NCI-H510A treated with DMSO at 0.1 percent for 48 hours (cell line): ENCODE results near the gene ECPAS.
"Not testable (repeated sequence)": the region's sequence is repeated elsewhere in the genome, so short reads cannot be mapped to it uniquely, and the experiment has no call there.

Source experiments
- DNase-seq: peaks from one replicate; lab custom pipeline; 2025; lab: John Stamatoyannopoulos, UW

The ECPAS gene

DNA sequence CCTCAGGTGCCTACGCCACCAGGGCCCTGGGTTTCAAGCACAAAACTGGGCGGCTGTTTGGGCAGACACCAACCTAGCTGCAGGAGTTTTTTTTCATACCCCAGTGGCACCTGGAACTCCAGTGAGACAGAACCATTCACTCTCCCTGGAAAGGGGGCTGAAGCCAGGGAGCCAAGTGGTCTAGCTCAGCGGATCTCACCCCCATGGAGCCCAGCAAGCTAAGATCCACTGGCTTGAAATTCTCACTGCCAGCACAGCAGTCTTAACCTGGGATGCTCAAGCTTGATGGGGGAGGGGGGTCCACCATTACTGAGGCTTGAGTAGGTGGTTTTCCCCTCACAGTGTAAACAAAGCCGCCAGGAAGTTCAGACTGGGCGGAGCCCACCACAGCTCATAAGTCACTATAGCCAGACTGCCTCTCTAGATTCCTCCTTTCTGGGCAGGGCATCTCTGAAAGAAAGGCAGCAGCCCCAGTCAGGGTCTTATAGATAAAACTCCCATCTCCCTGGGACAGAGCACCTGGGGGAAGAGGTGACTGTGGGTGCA lies 149.8 kb downstream of the ECPAS start:
- DNase-seq = not testable (repeated sequence)

- no peak for DNase-seq
These were observed 154.1 kb downstream of the ECPAS start, which contains the start of gene OR2K2 for GRCh38 chr9:111330124-111330523. TSS of gene OR2K2 (minus strand) at chr9:111330224. CDS start at chr9:111328433, 1,791 bp downstream.

DNA sequence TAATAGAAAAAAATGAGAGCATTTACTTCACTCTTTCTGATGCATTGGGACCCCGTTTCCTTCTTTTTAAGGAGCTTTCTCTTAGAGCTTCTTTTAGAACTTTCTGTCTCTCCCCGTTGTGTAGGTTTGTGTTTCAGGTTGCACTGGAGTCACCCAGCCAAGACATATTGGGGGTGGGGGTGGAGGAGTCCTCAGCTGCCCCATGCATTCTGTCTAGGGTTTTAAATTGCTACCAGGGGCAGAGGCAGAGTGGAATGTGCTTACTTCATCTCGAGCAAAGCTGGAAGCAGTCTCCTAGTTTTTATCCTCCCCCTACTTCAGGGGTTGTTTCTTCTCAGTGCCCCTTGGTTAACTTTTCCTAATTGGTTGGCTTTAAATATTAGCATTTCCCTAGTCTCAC lies 163.6 kb downstream of the ECPAS start:
- no peak for DNase-seq

GRCh38 chr9:111316796-111317195 lies 167.4 kb downstream of the ECPAS start:
- DNase-seq = no peak
